GM21529 (cell line): Measurements from ENCODE around the gene SPG21.

ENCODE experiments used
- ATAC-seq: cut with Tn5 transposase; IDR thresholded peaks from one replicate; pipeline ENCODE4 v1.9.1; 2021; ENCODE audit not compliant: unreplicated experiment

The SPG21 gene

DNA sequence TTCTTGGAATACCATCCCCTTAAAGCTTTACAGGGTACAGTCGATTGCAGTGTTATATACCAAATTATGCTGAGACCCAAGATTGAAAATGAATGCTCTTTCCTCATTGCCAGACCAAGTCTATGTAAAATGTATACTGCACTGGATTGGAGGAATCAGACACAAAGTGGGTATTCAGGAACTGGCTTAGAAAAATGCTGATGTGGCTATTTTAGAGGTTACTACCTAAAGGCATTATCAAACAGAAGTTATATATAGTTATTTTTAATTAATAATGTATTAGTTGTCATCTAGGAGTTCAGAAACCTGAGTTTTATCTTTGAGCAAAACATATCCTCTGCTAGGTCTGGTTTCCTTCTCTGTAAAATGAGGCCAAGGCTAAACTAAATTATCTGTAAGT lies 3.6 kb upstream of the SPG21 start:
- ATAC-seq: no peak

DNA sequence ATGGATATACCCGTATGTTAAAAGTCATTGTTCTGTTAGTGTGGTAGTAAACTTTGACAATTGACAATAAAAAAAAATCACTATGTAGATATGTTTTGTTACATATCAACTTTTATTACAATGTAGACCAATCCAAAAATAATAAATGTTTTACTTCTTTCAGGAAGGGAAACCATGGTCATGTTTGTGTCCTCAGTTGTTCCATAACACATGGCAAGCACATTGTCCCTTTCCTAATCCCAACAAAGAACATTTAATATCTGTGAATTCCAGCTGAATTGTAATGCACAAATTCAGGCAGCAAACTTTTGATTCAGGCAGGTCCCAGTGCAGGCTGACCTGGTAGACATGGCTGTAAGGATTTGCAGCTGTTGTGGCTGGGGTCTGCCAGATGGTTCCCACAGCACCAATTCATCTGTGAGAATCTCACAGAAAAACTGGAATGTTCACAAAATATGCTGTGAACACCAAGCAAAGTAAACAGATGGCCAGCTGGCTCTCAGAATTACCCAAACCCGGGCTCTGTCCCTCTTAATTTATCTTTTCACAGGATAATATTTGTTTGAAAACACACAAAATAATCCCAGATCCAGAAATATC lies 1.9 kb upstream of the SPG21 start:
- ATAC-seq: no peak

DNA sequence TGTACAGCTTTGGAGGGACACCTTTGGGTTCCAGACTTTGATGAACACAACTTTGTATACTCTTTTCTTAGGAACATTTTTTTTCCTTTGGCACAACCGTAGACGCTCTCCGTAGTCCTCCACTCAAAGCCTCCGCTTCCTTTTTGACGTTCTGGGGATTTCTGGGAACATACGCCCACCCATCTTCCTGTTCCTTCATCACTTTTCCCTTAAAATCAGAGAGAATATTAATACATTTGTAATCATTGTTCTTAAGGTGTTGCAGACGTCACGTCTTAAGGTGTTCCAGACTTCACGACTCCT lies 405 bp upstream of the SPG21 start:
- no peak for ATAC-seq

DNA sequence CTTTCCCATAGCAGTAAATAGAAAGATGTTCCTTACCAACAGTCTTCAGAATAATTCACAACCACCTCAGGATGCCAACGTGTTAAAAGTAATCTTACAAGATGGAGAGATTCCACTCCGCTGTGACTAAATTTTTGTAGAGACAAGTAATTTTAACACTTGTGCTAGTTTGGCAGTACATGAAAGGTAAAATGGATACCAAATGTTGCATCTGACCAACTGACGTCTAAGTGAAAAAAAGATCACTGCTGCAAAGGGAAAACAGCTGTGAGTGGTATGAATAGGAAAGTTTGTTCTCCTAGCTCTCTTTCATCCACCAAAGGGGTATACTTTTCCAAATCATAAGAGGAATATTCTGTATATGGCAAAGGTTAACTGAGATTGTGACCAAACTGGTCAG lies 2.6 kb downstream of the SPG21 start:
- ATAC-seq: no peak

DNA sequence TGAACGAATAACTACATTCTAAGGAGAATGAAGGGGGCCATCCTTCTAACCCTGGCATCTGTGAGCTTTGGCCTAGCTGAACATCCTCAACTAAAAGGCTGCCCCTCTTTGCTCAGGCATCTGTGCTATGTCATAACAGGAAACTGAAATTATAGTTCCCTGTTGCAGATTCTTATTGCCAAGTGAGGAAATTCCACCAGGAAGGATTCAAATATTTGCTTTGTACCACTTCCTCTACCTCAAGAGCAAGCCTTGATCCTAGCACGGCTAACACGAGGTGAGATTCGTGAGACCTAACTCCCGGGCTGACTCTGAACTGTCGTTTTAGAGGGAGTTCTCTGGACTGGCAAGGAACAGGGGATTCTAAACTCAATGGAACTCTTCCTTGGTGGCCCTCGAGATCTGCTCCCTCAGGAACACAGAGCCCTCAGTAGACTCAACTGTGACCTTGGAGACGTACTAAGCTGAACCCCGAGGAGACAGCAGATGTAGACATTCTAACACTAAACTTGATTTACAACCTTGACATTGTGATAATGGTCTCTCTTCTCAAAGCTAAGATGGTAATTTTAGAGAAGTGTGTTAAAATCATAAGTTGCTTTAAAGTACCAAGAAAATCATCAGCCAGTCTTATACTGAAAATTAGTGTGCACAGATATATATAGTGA lies 4.2 kb downstream of the SPG21 start:
- no peak for ATAC-seq

DNA sequence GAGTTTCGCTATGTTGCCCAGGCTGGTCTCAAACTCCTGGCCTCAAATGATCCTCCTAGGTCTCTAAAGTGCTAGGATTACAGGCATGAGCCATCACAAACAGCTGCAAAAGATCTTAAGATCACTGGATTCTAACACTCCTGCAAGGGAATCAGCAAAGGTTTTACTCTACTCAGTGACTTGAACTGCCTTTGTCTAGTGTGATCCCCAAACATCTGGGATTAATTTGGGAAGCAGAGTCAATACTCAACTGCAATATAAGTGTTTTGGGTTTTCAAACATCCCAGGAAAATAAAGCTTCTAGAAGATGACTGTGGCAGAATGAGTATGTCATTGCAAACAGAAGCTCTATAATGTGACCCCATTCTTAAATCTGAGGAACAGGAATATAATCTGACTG lies 7.2 kb downstream of the SPG21 start:
- ATAC-seq: no peak

DNA sequence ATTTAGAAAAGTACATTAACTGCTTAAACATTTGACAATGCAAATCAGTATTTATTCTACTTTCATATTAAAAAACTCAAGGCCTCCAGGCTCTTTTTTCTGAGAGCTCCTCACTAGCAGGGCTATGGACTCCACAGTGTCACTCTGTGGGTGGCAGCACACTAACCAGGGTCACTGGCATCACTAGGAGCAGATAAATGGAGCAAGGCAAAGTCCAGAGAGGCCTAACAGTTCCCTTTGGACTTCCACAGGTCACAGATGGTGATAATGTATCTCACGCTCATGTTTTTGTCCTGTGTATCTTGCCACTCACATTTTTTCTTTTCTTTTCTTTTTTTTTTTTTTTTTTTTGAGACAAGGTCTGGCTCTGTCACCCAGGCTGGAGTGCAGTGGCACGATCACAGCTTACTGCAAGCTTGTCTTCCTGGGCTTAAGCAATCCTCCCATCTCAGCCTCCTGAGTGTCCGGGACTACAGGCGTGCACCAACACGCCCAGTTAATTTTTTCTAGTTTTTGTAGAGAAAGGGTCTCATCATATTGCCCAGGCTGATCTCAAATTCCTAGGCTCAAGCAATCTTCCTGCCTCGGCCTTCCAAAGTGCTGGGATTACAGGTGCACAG lies 7.8 kb downstream of the SPG21 start:
- no peak for ATAC-seq

DNA sequence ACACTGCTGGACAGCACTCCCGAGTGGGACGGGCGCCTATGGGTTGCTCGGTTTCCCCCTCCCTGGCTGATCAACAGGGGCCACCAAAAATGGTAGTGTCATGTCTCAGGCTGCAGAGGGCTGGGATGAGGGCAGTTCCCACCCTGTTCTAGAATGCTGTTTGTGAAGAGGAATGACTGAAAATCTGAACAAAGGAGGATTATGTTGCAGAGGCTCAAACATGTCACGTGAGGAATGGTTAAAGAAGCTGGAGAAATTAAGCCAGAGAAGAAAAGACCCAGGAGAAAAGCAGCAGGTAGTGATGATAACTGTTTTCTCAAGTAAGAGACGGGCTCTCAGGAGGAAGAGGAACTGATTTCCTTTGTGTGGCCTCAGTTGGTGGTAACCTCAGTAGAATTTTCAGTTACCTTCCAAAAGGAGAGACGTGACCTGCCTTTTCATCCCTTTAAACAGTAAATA lies 10.4 kb downstream of the SPG21 start:
- ATAC-seq: no peak

DNA sequence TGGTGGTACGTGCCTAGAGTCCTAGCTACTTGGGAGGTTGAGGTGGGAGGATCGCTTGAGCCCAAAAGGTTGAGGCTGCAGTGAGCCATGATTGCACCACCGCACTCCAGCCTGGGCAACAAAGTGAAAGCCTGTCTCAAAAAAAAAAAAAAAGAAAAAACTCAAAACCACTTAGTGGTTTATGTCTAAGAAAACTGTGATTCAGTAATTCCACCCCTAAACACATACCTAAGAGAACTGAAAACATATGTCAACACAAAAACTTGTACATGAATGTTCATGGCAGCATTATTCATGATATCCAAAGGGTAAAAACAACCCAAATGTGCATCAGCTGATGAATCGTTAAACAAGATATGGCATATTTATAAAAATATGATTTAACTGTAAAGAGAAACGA lies 14.3 kb downstream of the SPG21 start:
- ATAC-seq: no peak

DNA sequence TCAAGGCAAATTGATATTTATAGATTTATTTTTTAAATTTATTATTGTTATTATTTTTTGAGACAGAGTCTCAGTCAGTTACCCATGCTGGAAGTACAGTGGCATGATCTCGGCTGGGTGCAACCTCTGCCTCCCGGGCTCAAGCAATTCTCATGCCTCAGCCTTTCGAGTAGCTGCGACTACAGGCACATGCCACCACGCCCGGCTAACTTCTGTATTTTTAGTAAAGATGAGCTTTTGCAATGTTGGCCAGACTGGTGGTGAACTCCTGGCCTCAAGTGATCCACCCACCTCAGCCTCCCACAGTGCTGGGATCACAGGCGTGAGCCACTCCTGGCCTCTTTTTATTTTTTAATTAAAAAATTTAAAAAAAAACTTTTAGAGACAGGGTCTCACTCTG lies 19.0 kb downstream of the SPG21 start:
- no peak for ATAC-seq

DNA sequence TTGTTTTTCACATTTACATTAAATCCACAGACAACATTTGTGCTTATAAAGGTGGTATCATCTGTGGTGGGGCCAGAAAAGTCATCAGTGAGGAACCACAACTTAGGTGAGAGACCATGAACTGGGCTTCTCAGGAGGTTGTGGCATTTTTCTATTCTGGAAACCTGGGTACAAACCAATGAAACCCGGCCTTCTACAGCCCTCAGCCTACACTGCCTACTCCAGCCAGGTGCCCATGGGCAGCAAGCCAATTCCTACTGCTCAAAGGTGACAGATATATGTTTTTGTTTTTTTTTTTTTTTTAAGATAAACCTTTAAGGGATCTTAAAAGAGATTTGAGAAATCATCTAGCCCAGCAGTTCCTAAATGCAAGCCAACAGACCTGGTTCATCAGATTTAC lies 20.3 kb downstream of the SPG21 start:
- no peak for ATAC-seq

DNA sequence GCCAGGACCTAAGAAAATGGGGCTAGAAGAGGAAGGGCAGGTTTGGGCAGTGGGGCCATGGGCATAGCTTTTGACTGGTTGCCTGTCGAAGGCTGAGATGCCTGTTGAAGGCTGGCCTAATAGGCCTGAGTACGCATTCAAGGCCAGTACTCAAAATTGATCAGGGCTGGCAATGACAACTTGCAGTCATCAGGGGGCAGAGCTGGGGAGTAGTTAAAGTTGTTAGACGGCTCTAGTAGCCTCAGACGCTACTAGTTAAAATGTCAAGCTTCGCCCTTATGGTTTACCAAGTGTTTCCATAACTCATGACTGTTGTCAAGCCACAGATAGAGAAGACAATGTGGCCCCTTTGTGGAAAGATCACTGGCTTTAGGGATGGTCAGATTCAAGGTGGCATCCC lies 28.7 kb downstream of the SPG21 start:
- no peak for ATAC-seq

DNA sequence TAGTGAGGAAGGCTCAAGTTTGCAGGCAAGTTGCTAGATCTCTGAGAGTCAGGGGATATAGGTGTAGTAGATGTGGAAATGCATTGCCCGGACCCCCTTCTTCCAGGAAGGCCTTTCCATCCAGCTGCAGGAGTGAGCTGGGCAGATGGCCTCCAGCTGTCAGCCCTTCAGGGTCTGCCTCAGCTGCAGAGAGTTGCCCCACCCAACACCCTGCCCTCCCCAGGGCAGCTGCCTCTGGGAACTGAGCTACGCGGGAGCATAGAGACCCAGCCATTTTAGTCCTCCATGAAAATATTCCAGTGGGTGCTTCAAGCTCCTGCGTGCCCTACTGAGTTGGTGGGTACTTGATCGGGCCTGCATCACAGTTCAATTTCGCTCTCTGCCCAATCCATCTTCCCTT lies 29.6 kb downstream of the SPG21 start:
- no peak for ATAC-seq

DNA sequence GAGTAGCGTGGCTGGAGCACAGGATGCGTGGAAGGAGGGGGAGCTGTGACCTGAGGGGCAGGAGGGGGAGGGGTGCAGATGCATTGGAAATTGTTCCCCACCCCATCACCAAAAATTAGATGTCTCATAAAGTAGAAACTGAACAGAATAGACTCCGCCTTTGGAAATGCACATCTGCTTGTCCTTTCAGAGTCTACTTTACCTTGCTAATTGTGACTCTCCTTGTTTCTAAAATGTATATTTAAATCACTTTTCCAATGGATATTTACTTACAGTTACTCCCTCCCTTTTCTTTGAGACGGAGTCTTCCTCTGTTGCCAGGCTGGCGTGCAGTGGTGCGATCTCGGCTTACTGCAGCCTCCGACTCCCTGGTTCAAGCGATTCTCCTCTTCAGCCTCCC lies 30.6 kb downstream of the SPG21 start:
- no peak for ATAC-seq

DNA sequence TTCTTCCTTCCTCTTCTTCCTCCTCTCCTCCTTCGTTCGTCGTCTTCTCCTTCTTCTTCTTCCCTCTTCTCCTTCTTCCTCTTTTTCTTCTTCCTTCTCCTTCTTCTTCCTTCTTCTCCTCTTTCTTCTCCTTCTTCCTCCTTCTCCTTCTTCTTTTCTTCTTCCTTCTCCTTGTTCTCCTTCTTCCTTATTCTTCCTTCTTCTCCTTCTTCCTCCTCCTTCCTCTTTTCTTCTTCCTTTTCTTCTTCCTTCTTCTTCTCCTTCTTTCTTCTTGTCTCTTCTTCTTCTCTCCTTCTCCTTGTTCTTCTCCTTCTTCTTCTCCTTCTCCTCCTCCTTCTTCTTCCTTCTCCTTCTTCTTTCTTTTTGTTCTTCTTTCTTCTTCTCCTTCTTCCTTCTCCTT lies 35.3 kb downstream of the SPG21 start:
- no peak for ATAC-seq

DNA sequence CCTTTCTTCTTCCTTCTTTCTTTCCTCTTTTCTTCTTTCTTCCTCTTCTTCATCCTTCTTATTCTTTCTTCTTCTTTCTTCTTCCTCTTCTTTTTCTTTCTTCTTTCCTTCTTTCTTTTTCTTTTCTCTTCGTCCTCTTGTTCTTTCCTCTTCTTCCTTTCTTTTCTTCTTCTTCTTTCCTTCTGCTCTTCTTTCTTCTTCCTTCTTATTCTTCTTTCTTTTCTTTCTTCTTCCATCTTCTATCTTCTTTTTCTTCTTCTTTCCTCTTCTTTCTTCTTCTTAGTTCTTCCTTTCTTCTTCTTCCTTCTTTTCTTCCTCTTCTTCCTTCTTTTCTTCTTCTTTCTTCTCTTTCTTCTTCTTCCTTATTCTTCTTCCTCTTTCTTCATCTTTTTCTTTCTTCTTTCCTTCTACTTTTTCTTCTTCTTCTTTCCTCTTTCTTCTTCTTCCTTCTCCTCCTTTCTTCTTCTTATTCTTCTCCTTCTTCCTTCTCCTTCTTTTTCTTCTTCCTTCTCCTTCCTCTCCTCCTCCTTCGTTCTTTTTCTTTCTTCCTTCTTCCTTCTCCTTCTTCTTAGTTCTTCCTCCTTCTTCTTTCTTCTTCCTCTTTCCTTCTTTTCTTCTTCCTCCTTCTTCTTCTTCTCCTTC lies 37.8 kb downstream of the SPG21 start:
- ATAC-seq: no peak

DNA sequence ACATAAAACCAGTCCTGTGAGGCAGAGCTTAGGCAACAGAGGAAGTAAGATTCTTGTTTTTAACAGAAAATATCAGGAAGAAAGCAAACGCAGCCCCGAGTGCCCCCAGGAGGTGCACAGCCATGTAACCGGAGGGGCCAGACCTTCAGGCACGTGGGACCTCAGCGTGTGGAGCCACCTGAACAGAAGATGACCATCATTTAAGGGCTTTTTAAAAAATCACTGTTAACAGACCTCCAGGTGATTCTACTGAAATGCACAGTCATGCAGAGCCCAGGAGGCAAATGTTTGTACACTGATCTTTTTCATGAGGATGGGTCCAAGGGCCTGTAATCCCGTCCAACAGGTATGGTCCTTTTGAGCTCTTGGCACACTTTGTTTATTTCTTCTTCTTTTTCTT lies 38.8 kb downstream of the SPG21 start:
- ATAC-seq: no peak

DNA sequence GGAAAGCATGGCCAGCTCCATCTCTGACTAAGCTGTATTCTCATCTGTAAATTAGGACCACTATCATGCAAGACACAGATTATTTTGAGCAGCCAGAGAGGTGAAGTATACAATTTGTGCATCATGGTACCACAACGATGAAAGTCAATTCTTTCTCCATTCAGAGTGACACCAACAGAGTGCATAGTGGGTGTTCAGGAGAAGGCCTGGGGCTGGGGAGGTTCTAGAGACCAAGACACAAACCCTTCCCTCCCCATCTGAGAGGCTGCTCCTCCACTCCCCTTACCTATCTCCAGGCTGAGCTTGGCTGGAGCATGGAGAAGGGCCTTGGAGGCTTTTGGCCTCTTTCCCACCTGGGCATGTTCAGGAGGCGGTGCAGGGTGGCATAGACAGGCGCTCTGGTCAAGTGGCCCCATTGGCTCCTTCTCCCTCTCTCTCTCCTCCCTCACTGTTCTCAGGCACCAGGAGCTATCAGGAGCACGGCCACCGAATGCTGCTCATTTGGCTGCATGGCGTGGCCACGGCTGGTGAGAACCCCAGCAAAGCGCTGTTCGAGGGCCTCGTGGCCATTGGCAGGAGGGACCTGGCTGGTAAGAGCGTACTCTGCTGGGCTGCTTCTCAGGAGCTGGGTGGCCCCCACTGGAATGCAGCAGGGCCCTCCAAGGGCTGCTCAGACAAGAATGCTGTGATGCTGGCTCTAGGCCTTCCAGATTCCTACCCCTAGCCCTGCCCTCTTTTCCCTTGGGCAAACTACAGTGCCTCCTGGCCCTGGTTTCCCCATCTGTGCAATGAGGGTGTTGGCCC lies 40.1 kb downstream of the SPG21 start:
- no peak for ATAC-seq

DNA sequence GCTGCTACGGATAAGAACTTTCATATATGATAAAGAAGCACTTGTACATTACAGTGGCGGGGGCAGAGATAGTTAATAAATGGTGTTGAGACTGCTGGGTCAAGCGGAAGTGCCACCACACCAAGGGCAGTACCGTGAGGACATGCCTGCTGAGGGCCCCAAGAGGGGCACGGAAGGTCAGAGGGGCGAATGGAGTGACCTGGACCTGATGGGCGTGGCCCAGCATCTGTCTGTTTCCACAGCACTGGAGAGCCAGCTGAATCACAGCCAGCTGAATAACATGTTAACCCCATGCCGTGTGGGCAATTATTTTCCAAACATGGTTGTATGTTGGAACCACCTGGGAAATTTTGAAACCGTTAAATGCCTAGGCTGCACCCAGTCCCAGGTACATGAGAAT lies 40.8 kb downstream of the SPG21 start:
- ATAC-seq: no peak

DNA sequence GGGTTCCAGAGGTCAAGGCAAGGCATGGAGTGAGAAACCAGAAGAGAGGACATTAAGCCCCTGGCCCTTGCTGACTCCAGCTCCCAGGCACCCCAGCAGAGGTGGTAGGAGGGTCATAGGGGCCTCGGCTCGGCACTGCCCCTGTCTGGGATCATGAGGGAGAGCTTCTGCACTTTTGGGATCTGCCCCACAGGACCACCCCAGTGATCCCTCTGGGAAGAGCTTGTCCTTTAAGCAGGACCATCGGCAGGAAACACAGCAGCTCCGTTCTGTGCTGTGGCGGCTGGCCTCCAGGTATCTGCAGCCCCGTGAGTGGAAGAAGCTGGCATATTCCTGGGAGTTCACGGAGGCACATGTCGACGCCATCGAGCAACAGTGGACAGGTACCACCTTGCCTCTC lies 42.5 kb downstream of the SPG21 start:
- ATAC-seq: no peak

DNA sequence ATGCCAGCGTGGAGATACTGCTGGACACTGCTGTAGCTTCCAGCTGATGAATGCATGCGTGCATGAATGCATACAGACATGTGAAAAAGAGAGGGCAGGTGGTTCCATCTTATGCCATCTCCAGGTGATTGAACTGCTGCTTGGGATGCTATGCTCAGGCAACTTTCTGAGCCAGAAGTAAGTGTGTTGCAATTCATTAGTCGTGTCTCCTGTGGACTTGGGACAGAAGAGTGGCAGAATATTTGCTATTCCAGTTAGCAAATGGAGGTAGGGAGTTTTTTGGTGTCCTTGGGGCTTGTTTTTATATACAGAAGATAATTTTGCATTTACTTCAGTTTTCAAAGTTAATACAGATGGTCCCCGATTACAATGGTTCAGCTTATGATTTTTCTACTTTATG lies 44.8 kb downstream of the SPG21 start:
- no peak for ATAC-seq
